Activated T-cell treated with anti-CD3 and anti-CD28 coated beads, Interleukin-2, amount 50 U/mL, for 1 hour (primary cell): ENCODE measurements around the gene UTF1.

ENCODE experiments used
- DNase-seq: peaks from one replicate; pipeline ENCODE4 v3.0.0-alpha.2; 2020

The UTF1 gene

GRCh38 chr10:133196936-133197758 is 32.9 kb upstream of the UTF1 start:
- DNase-seq = no peak

- DNase-seq = no peak
These were observed 32.2 kb upstream of the UTF1 start for GRCh38 chr10:133197786-133198185.

GRCh38 chr10:133198206-133198605 is 31.8 kb upstream of the UTF1 start:
- DNase-seq = no peak

- no peak for DNase-seq
These were observed 31.2 kb upstream of the UTF1 start for GRCh38 chr10:133198621-133199487.

- DNase-seq = no peak
These were observed 30.5 kb upstream of the UTF1 start for GRCh38 chr10:133199488-133199885.

DNA sequence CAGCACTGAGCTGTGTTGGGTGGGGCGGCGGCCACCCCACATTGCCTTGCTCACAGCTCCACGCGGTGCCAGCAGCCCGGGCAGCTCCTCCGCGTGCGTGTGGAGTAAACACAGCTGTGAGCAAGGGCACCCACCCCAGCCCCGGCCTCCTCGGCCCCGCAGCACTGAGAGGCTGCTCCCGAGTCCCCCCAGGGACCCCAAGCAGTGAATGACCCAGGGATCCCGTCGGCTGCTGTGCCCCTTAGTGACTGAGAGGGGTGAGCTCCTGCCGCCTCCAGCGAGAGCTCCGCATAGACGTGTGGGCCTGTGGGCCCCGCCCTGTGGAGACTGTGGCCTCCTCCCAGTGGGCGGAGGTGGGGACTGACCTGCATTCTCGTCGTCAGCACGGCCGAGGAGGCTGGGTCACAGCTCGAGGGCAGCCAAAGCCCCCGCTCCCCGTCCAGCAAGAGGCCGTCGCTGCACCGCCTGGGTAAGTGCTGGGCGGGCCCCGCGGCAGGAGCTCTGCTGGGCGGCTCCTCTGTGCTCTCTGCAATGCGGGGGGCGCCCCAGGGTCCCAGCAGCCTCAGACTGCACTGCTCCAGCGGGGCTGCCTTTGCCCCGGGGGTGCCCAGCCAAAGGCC is 29.9 kb upstream of the UTF1 start:
- no peak for DNase-seq

GRCh38 chr10:133200621-133201031 is 29.4 kb upstream of the UTF1 start:
- DNase-seq = no peak

DNA sequence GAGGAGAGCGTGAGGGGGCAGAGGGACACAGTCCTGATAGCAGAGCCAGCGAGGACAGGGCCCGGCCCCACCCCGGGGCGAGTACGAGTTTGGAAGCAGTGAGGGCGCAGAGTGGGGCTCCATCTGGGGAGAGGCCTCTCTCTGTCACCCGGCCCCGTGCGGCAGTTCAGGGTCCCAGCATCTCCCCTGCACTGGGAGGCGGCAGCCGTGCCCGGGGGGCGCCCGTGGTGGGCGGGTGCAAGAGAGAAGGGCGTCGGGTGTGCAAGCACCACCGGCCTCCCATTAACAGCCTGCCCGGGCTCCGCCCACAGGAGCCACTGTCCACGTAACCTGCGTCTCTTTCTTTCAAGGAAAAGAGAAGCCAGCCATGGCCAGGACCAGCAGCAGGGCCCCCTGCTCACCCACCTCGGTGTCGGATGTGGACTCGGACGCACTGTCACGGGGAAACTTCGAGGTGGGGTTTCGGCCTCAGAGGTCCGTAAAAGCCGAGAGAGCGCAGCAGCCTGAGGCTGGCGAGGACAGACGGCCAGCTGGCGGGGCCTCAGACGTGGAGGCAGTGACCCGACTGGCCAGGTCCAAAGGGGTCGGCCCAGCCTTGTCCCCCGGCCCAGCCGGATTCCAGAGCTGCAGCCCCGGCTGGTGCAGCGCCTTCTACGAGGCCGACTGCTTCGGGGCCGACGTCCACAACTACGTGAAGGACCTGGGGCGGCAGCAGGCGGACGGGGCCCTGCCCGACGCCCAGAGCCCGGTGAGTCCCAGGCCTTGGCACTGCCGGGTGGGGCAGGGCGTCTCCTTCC is 28.7 kb upstream of the UTF1 start:
- no peak for DNase-seq

DNA sequence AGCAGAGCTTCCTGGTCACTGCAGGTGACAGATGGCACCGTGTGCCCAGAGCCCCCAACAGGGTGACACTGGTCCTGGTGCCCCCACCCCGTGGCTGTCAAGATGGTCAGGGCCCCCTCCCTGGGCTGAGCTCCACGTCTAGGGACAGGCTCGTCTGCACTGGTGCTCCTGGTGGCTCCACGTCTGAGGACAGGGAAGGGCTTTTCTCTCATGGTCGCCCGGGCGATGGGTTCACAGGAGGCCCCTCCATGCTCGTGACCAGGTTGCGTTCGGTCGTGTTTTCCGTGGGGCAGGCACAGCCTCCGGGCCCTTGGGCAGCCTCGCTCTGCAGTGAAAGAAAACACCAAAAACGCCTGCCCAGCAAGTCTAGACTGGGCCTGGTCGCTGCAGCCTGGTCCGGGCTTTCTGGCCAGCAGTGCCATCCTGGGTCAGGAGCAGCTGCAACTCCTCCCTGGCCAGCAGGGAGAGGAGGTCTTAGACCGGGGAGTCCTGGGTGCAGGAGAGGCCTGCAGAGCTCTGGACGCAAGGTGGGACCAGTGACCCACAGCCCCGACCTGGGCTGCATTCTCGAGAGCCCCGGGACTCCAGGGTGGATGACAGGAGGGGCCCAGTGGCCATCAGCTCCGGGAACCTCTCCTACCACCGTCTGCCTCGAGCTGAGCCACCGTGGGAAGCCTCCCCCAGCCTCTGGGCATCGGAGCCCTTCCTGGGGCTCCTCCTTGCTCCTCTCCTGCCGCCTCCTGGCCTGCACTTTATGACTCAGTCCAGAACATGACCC is 27.9 kb upstream of the UTF1 start:
- no peak for DNase-seq

GRCh38 chr10:133202778-133203651 is 27.0 kb upstream of the UTF1 start:
- DNase-seq = no peak

DNA sequence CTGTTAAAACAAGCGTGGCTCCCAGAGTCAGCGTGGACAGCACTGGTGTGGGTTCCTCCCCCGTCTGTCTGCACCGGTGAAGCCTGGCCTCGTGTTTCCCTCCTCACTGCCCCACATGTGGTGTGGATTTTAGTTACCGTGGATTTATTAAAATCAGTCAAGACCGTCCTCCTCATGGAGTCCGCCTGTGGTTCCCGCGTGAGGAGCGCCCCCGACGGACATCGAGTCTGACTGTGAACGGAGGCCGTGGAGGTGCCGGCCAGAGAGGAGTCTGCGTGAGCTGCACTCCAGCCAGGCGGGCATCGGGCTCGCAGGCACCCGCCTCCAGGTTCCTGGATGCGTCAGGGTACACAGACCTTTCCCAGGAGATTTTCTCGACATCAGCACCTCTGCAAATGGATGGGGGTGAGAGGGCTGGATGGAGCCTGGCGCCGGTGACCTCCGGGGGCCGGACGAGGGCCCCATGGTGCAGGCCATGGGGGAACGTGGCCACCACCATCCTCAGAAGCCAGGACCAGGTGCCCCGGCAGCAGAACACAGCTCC is 26.3 kb upstream of the UTF1 start:
- no peak for DNase-seq

GRCh38 chr10:133204226-133205015 is 25.6 kb upstream of the UTF1 start:
- no peak for DNase-seq

GRCh38 chr10:133205146-133205545 is 24.9 kb upstream of the UTF1 start:
- DNase-seq = no peak

GRCh38 chr10:133206356-133207040 is 23.5 kb upstream of the UTF1 start:
- DNase-seq = no peak

GRCh38 chr10:133207041-133207600 is 22.9 kb upstream of the UTF1 start:
- no peak for DNase-seq

GRCh38 chr10:133207627-133208026 is 22.4 kb upstream of the UTF1 start:
- no peak for DNase-seq

DNA sequence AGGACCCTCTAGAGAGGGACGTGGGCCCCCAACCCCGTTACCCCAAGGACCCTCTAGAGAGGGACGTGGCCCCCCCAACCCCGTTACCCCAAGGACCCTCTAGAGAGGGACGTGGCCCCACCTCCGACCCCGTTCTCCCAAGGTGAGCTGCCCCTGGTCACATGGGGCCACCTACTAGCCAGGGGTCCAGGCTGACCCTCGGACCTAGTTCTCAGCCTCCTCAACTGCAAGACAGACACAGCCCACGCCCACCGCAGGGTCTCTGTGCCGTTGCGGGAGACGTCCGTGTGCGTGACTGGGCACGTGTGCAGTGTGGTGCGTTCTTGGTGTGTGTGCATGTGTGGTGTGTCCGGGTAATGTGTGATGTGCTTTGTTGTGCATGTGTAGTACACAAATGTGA is 21.6 kb upstream of the UTF1 start:
- DNase-seq = no peak

- no peak for DNase-seq
These were observed 20.9 kb upstream of the UTF1 start for GRCh38 chr10:133209117-133209516.

GRCh38 chr10:133209641-133210040 is 20.4 kb upstream of the UTF1 start:
- DNase-seq = no peak
